Measurements from ENCODE around the gene GABRQ. TPM values are rescaled to one million over a fixed set of nuclear protein-coding genes. Genes with fewer than 3 reads are reported as not detected.
"Not testable (repeated sequence)": the region's sequence is repeated elsewhere in the genome, so short reads cannot be mapped to it uniquely, and the experiment has no call there.

GABRQ gene
- total RNA-seq, 1 experiment from 2014 or later = 3.5 TPM

- H3K4me3 ChIP-seq (ENCODE audit: insufficient read depth, low read depth, low read length) = no peak overlapping the region
- H3K36me3 ChIP-seq (replicated peaks; ENCODE audit: control insufficient read depth, insufficient read depth, low read length) = no peaks in the 10 kb centered on the region; the same call in 1 of the 2 replicates
- peaks cover 17% of the 10 kb centered on the region for H3K27me3 ChIP-seq (ENCODE audit: control insufficient read depth, insufficient read depth, low read length)
- no peak for DNase-seq
Measured at GRCh38 chrX:152642931-152643564, 5.4 kb downstream of the GABRQ start.

DNA sequence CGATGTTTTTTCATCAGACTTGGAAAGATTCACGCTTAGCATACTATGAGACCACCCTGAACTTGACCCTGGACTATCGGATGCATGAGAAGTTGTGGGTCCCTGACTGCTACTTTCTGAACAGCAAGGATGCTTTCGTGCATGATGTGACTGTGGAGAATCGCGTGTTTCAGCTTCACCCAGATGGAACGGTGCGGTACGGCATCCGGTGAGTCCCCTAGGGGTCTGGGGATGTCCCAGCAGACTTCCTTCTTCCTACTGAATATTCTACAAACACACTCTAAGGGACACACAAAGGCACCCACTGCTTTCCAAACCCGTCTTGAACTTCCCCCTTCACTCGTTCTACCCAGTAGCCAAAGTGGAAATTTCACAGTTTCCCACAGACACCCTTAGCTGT, 9.3 kb downstream of the GABRQ start:
- no peak overlapping the region for H3K4me3 ChIP-seq (ENCODE audit: insufficient read depth, low read depth, low read length)
- no peaks in the 10 kb centered on the region for H3K27me3 ChIP-seq (ENCODE audit: control insufficient read depth, insufficient read depth, low read length)
- H3K36me3 ChIP-seq (replicated peaks; ENCODE audit: control insufficient read depth, insufficient read depth, low read length) = peaks cover 3% of the 10 kb centered on the region
- DNase-seq = no peak

- Histone ChIP-seq H3K4me3 (ENCODE audit: insufficient read depth, low read depth, low read length) (no peak overlapping the region), H3K36me3 (replicated peaks; ENCODE audit: control insufficient read depth, insufficient read depth, low read length) (peaks cover 4% of the 10 kb centered on the region), H3K27me3 (ENCODE audit: control insufficient read depth, insufficient read depth, low read length) (no peaks in the 10 kb centered on the region)
- no peak for DNase-seq
Measured at GRCh38 chrX:152647978-152648377, 10.3 kb downstream of the GABRQ start.

DNA sequence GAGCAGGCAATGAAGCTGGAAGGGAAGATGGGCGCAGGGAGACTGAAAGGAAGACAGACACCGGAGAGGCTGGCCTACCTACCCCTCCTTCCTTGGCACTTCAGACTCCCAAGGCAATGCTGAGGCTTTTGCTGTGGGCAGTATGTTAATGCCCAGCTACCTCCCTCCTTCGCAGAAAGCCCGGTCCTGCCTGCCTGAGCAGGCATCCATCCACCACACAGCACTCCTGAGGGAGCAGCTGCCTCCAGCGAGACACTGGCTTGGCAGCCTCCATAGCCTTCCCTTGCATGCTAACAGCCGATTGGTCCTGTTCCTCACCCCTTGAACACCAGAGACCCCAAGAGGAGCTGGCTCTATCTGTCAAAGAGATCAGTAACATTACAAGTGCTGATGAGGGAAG, 14.4 kb downstream of the GABRQ start:
- H3K36me3 ChIP-seq (replicated peaks; ENCODE audit: control insufficient read depth, insufficient read depth, low read length) = peaks cover 4% of the 10 kb centered on the region
- H3K27me3 ChIP-seq (ENCODE audit: control insufficient read depth, insufficient read depth, low read length) = no peaks in the 10 kb centered on the region
- DNase-seq = no peak
- H3K4me3 ChIP-seq (ENCODE audit: insufficient read depth, low read depth, low read length) = no peak overlapping the region

GRCh38 chrX:152652467-152652866, 14.8 kb downstream of the GABRQ start:
- peaks cover 4% of the 10 kb centered on the region for H3K36me3 ChIP-seq (replicated peaks; ENCODE audit: control insufficient read depth, insufficient read depth, low read length)
- H3K27me3 ChIP-seq (ENCODE audit: control insufficient read depth, insufficient read depth, low read length) = no peaks in the 10 kb centered on the region
- DNase-seq = no peak

DNA sequence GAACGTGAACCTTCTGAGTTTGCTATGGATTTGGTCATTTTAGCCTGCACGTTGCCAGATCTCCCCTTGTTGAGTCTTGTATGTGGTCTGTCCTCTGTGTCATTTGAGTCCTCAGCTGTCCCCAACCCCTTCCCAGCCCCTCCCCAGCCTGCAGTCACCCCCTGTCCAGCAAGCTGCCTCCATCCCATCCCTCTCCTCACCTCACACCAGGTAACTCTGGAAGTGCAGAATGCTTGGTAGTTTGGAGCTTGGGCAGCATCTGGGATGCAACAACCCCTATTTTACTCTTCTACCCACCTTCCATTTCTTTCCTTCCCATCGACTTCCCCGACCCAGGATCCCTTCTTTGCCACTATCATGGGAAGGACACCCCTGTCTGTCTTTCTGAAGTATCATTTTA, 18.4 kb downstream of the GABRQ start:
- Histone ChIP-seq H3K36me3 (replicated peaks; ENCODE audit: control insufficient read depth, insufficient read depth, low read length) (0 out of 2 replicates have a peak, but pooled peaks cover 1% of the 10 kb centered on the region), H3K4me3 (ENCODE audit: insufficient read depth, low read depth, low read length) (no peak overlapping the region), H3K27me3 (ENCODE audit: control insufficient read depth, insufficient read depth, low read length) (no peaks in the 10 kb centered on the region)
- no peak for DNase-seq

More at GRCh38 chrX:152652467-152652866, 14.8 kb downstream of the GABRQ start:
- no peak overlapping the region for H3K4me3 ChIP-seq (ENCODE audit: insufficient read depth, low read depth, low read length)

GRCh38 chrX:152656890-152657289, 19.2 kb downstream of the GABRQ start:
- Histone ChIP-seq H3K36me3 (replicated peaks; ENCODE audit: control insufficient read depth, insufficient read depth, low read length) (0 out of 2 replicates have a peak, but pooled peaks cover 1% of the 10 kb centered on the region), H3K27me3 (ENCODE audit: control insufficient read depth, insufficient read depth, low read length) (no peaks in the 10 kb centered on the region), H3K4me3 (ENCODE audit: insufficient read depth, low read depth, low read length) (no peak overlapping the region)
- no peak for DNase-seq

GRCh38 chrX:152658302-152658701, 20.6 kb downstream of the GABRQ start:
- Histone ChIP-seq H3K36me3 (replicated peaks; ENCODE audit: control insufficient read depth, insufficient read depth, low read length) (no peaks in the 10 kb centered on the region), H3K27me3 (ENCODE audit: control insufficient read depth, insufficient read depth, low read length) (no peaks in the 10 kb centered on the region), H3K4me3 (ENCODE audit: insufficient read depth, low read depth, low read length) (no peak overlapping the region)
- DNase-seq = peak; percentile 59

DNA sequence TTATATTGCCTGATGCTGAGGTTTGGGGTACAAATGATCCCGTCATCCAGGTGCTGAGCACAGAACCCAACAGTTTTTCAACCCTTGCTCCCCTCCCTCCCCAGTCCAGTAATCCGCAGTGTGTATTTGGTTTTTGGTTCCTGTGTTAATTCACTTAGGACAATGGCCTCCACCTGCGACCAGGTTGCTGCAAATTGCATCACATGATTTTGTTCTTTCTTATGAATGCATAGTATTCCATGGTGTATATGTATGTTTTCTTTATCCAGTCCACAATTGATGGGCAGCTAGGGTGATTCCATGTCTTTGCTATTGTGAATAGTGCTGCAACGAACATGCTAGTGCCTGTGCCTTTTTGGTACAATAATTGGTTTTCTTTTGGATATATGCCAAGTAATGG, 25.4 kb downstream of the GABRQ start:
- DNase-seq = no peak
- H3K36me3 ChIP-seq (replicated peaks; ENCODE audit: control insufficient read depth, insufficient read depth, low read length) = no peaks in the 10 kb centered on the region
- H3K4me3 ChIP-seq (ENCODE audit: insufficient read depth, low read depth, low read length) = no peak overlapping the region
- no peaks in the 10 kb centered on the region for H3K27me3 ChIP-seq (ENCODE audit: control insufficient read depth, insufficient read depth, low read length)

DNA sequence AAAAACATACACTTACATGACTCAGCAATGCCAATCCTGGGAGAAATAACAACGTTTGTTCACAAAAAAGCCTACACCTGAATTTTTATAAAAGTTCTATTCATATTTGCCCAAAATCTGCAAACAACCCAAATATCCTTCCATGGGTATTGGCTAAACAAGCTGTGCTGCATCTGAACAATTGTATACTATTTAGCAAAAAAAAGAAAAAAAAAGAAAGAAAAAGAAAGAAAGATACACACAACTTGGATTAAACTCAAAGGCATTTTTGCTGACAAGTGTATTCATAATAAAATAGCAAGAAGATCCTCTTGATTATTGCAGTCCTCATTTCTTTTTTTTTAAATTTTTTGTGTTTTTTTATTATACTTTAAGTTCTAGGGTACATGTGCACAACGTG, 36.4 kb downstream of the GABRQ start:
- Histone ChIP-seq H3K27me3 (ENCODE audit: control insufficient read depth, insufficient read depth, low read length) (no peaks in the 10 kb centered on the region), H3K4me3 (ENCODE audit: insufficient read depth, low read depth, low read length) (no peak overlapping the region), H3K36me3 (replicated peaks; ENCODE audit: control insufficient read depth, insufficient read depth, low read length) (no peaks in the 10 kb centered on the region)
- no peak for DNase-seq

- H3K27me3 ChIP-seq (ENCODE audit: control insufficient read depth, insufficient read depth, low read length); H3K4me3 ChIP-seq (ENCODE audit: insufficient read depth, low read depth, low read length); H3K36me3 ChIP-seq (replicated peaks; ENCODE audit: control insufficient read depth, insufficient read depth, low read length); DNase-seq: not testable (repeated sequence)
Measured at GRCh38 chrX:152674652-152675051, 37.0 kb downstream of the GABRQ start.

GRCh38 chrX:152681012-152681411, 43.3 kb downstream of the GABRQ start:
- not testable (repeated sequence) for H3K4me3 ChIP-seq (ENCODE audit: insufficient read depth, low read depth, low read length); H3K27me3 ChIP-seq (ENCODE audit: control insufficient read depth, insufficient read depth, low read length); DNase-seq; H3K36me3 ChIP-seq (replicated peaks; ENCODE audit: control insufficient read depth, insufficient read depth, low read length)

GRCh38 chrX:152697952-152698931, 60.5 kb downstream of the GABRQ start, which contains the start of gene MAGEA3:
Gene MAGEA3 (plus strand): TSS chrX:152698794. CDS start chrX:152700833, 2,039 bp downstream.
- H3K4me3 ChIP-seq (ENCODE audit: insufficient read depth, low read depth, low read length); H3K27me3 ChIP-seq (ENCODE audit: control insufficient read depth, insufficient read depth, low read length); H3K36me3 ChIP-seq (replicated peaks; ENCODE audit: control insufficient read depth, insufficient read depth, low read length); DNase-seq: not testable (repeated sequence)

DNA sequence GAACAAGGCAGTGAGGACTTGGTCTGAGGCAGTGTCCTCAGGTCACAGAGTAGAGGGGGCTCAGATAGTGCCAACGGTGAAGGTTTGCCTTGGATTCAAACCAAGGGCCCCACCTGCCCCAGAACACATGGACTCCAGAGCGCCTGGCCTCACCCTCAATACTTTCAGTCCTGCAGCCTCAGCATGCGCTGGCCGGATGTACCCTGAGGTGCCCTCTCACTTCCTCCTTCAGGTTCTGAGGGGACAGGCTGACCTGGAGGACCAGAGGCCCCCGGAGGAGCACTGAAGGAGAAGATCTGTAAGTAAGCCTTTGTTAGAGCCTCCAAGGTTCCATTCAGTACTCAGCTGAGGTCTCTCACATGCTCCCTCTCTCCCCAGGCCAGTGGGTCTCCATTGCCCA, 62.7 kb downstream of the GABRQ start:
- not testable (repeated sequence) for DNase-seq; H3K36me3 ChIP-seq (replicated peaks; ENCODE audit: control insufficient read depth, insufficient read depth, low read length); H3K4me3 ChIP-seq (ENCODE audit: insufficient read depth, low read depth, low read length); H3K27me3 ChIP-seq (ENCODE audit: control insufficient read depth, insufficient read depth, low read length)

DNA sequence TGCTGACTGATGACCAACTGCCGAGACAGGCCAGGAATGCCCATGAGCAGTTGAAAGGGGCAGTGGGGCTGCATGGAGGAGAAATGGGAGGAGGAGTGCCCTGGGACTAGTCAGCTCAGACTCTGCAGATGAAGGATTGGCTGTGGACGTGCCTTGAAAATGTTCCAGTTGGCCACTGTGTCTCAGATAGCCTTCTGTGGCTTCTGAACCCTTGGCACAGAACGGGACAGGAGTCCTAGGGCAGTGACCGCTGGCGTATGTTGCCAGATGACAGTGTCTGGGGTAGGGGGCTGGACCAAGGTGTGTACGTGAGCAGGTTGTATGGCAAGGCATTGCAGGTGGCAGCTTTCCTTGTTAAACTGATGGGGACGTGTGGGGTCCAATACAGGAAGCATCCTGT, 68.8 kb downstream of the GABRQ start:
- not testable (repeated sequence) for DNase-seq; H3K36me3 ChIP-seq (replicated peaks; ENCODE audit: control insufficient read depth, insufficient read depth, low read length); H3K4me3 ChIP-seq (ENCODE audit: insufficient read depth, low read depth, low read length); H3K27me3 ChIP-seq (ENCODE audit: control insufficient read depth, insufficient read depth, low read length)

Measured in H7 (cell line).